K562 (cell line): ENCODE results near the gene AQR. TPM values are rescaled to one million over a fixed set of nuclear protein-coding genes. Genes with fewer than 3 reads are reported as not detected.

Experiments used
- BACH1 ChIP-seq: fragments of 200-800 bp; sonication (Bioruptor generic); IDR thresholded peaks from 2 replicates; pipeline ENCODE4 v1.6.1; 2016; ENCODE audit warnings: missing genetic modification characterization, missing compliant biosample characterization
- BRCA1 ChIP-seq, 2 experiments: fragments of 450-650 bp in 1 of 2; sonication (generic) in 1 of 2; formaldehyde crosslinking in 1 of 2; IDR thresholded peaks; 2 replicates each; pipeline versions ENCODE4 v1.5.0 to v1.6.1; 2017 to 2020; ENCODE audit warnings: mild to moderate bottlenecking in 1 of 2, missing genetic modification reagents in 1 of 2
- CBX2 ChIP-seq: fragments of 200-600 bp; sonication (generic); IDR thresholded peaks from one replicate; pipeline ENCODE4 v1.6.1; 2012; ENCODE audit warnings: mild to moderate bottlenecking, low read length, inconsistent platforms; ENCODE audit not compliant: insufficient read depth, poor library complexity, severe bottlenecking
- DIDO1 ChIP-seq: fragments of 450-650 bp; IDR thresholded peaks from 2 replicates; pipeline ENCODE4 v1.6.1; 2016; ENCODE audit warnings: low read depth, missing biosample characterization, missing genetic modification characterization
- GATAD2A ChIP-seq: fragments of 450-650 bp; IDR thresholded peaks from 2 replicates; pipeline ENCODE4 v1.6.1; 2017
- JUN ChIP-seq, 2 experiments: sonication (generic) in 1 of 2; formaldehyde crosslinking in 1 of 2; IDR thresholded peaks; 2 replicates each; pipeline versions ENCODE4 v1.6.1 to v1.8.0; 2012 to 2022; ENCODE audit warnings: borderline replicate concordance in 2 of 2, mild to moderate bottlenecking in 2 of 2, improper control_type of control experiment in 1 of 2, low read depth in 1 of 2, low read length in 1 of 2, missing genetic modification reagents in 1 of 2
- NRF1 ChIP-seq, 2 experiments: fragments of 450-650 bp; IDR thresholded peaks in 1 of 2; conservative IDR thresholded peaks in 1 of 2; 2 replicates each; pipeline ENCODE4 v1.6.1; 2014; ENCODE audit warnings: mild to moderate bottlenecking in 2 of 2
- TEAD4 ChIP-seq, 2 experiments: sonication (generic) in 1 of 2; formaldehyde crosslinking in 1 of 2; IDR thresholded peaks; 2 replicates each; pipeline versions ENCODE4 v1.6.1 to v1.8.0; 2012 to 2022; ENCODE audit warnings: borderline replicate concordance in 1 of 2, inconsistent platforms in 1 of 2, low read length in 1 of 2, mild to moderate bottlenecking in 1 of 2, missing genetic modification reagents in 1 of 2
- ZNF232 ChIP-seq: sonication (generic); formaldehyde crosslinking; IDR thresholded peaks from 2 replicates; pipeline ENCODE4 v1.8.0; 2022; ENCODE audit warnings: mild to moderate bottlenecking, missing genetic modification reagents
- ZNF444 ChIP-seq: fragments of 250-450 bp; sonication (Bioruptor Pico); IDR thresholded peaks from 2 replicates; pipeline ENCODE4 v1.4.0; 2020; ENCODE audit warnings: mild to moderate bottlenecking, moderate library complexity
- ZNF584 ChIP-seq: fragments of 200-800 bp; sonication (Bioruptor generic); IDR thresholded peaks from 2 replicates; pipeline ENCODE4 v1.6.1; 2016; ENCODE audit warnings: low read depth, mild to moderate bottlenecking, missing genetic modification characterization, missing compliant biosample characterization
- ZNF764 ChIP-seq: fragments of 250-450 bp; sonication (Bioruptor Pico); IDR thresholded peaks from 2 replicates; pipeline ENCODE4 v1.4.0; 2020; ENCODE audit warnings: low read depth, mild to moderate bottlenecking, moderate library complexity
- ZNF785 ChIP-seq: fragments of 250-450 bp; sonication (Bioruptor Pico); IDR thresholded peaks from 2 replicates; pipeline ENCODE4 v1.4.0; 2020; ENCODE audit warnings: mild to moderate bottlenecking
- polyA plus RNA-seq, 8 experiments: library from polyadenylated mRNA; depleted of rRNA in 4 of 8; stranded (reverse) in 5 of 8; unstranded in 3 of 8; fragments of >200 nt; fragmentation: Nextera tagmentation in 2 of 8; fragmentation: Illumina TruSeq in 1 of 8; extraction: Ambion mirVana in 2 of 8; extraction: Trizol in 1 of 8; gene quantifications; 2 replicates each; pipeline versions ENCODE4 v1.2.1 to v1.2.3, GENCODE V29; 2011 to 2014; ENCODE audit warnings: inconsistent platforms in 1 of 8, missing spikeins in 1 of 8
- total RNA-seq, 7 experiments: library from RNA; depleted of rRNA in 6 of 7; stranded (reverse); fragments of >200 nt in 6 of 7; fragmentation: Illumina TruSeq in 2 of 7; extraction: Trizol in 2 of 7; gene quantifications; 2 replicates each; pipeline versions ENCODE4 v1.2.1 to v1.2.3, GENCODE V29; 2011 to 2021; ENCODE audit warnings: low replicate concordance in 1 of 7
- TF ChIP-seq, protein P1 (sequence below), 2 experiments: IDR thresholded peaks; 2 replicates each; pipeline ENCODE4 v1.6.1; 2011; ENCODE audit warnings: borderline replicate concordance in 1 of 2, control low read depth in 1 of 2, low read depth in 1 of 2, low read length in 1 of 2, mild to moderate bottlenecking in 1 of 2, mixed read lengths in 1 of 2, moderate library complexity in 1 of 2; ENCODE audit not compliant: insufficient read depth in 1 of 2, insufficient read length in 1 of 2, poor library complexity in 1 of 2, severe bottlenecking in 1 of 2; ENCODE audit errors: extremely low read depth in 1 of 2
- TF ChIP-seq, protein P2 (sequence below), 3 experiments: fragments of 200-800 bp in 1 of 3; fragments of 250-450 bp in 1 of 3; fragments of 450-650 bp in 1 of 3; sonication (Bioruptor Pico) in 1 of 3; sonication (Bioruptor generic) in 1 of 3; formaldehyde crosslinking in 1 of 3; IDR thresholded peaks; 2 replicates each; pipeline versions ENCODE4 v1.6.1 to v1.8.0; 2016 to 2022; ENCODE audit warnings: mild to moderate bottlenecking in 2 of 3, missing genetic modification characterization in 2 of 3, missing compliant biosample characterization in 1 of 3, moderate library complexity in 1 of 3
- TF ChIP-seq, protein P3 (sequence below), 2 experiments: IDR thresholded peaks; 2 replicates each; pipeline ENCODE4 v1.6.1; 2012; ENCODE audit warnings: improper control_type of control experiment in 2 of 2, low read depth in 2 of 2, low read length in 2 of 2, borderline replicate concordance in 1 of 2

Gene AQR
- total and polyA plus RNA-seq, 9 of the 15 experiments (the other 6 are each of a cell fraction or from before 2014, with no cell fraction given) = 22.0 to 62.9 (median 39.3) TPM

DNA sequence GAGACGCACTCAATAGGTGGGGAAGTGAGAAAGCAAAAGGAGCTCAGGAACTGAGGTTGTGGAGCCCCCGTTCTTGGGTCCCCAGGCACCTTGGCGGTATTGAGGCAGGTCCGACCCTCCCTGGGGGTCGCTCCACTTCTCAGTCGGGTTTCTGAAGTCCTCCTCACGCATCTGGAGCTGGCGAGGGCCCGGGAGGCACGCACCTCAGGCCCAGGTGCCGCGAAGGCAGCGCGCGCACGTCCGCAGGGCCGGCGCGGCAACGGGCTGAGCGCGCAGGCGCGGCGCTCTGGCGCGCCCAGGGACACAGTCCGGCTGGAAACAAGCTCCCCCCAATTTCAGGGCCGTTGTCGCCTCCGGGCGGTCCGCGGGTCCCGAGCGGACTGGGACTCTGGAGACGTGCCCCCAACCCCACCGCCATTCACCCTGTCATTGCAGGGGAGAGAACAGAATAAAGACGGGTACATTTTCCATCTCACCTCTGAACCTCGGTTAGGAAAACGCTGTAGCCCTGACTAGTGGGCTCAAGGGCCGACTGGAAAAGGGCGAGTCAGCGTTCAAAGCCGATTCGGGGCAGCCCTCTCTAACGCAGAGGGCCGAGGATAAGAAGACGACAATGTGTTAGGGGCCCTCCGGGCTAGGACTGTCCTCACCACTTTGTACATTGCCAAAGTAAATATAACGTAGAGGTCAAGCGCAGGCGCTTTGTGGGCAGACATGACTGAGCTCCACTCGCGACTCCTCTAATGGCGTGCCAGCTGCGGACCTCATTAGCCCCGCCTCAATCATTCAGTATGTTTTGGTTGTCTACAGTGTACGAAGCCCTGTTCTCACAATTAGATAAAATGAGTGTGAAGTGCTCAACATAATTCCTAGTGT is 18.7 kb upstream of the AQR start, which contains the start of gene ZNF770 (continued):
- TF ChIP-seq, protein P1, sequence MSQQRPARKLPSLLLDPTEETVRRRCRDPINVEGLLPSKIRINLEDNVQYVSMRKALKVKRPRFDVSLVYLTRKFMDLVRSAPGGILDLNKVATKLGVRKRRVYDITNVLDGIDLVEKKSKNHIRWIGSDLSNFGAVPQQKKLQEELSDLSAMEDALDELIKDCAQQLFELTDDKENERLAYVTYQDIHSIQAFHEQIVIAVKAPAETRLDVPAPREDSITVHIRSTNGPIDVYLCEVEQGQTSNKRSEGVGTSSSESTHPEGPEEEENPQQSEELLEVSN (IDR thresholded peaks at IDR 0.05; ENCODE audit: borderline replicate concordance in 1 of 2, extremely low read depth in 1 of 2, insufficient read depth in 1 of 2, insufficient read length in 1 of 2, low read depth in 1 of 2, low read length in 1 of 2, poor library complexity in 1 of 2, severe bottlenecking in 1 of 2) = peak; percentile 79 to 95
- TF ChIP-seq ZNF444 (CRISPR knock-in tag) (no peak), GATAD2A (peak; percentile 88; the same call in 1 of the 2 replicates), JUN (IDR thresholded peaks at IDR 0.05; ENCODE audit: borderline replicate concordance, low read depth, low read length) (peak; percentile 4; the same call in 1 of the 2 replicates), JUN (CRISPR knock-in tag; IDR thresholded peaks at IDR 0.05; ENCODE audit: borderline replicate concordance) (no peak), DIDO1 (tag) (peak; percentile 56; the same call in 1 of the 2 replicates), ZNF764 (no peak), BACH1 (tag) (0 out of 2 replicates have a peak, but pooled peaks have one; percentile 16), ZNF785 (CRISPR knock-in tag) (no peak), CBX2 (no peak), BRCA1 (IDR thresholded peaks at IDR 0.05) (no peak), BRCA1 (CRISPR knock-in tag; IDR thresholded peaks at IDR 0.05) (no peak), ZNF584 (no peak), NRF1 (conservative IDR thresholded peaks at IDR 0.05 in 1 of 2, IDR thresholded peaks at IDR 0.05 in 1 of 2) (peak; percentile 90 to 92), TEAD4 (IDR thresholded peaks at IDR 0.05; ENCODE audit: low read length) (peak; percentile 25; the same call in 1 of the 2 replicates), TEAD4 (CRISPR knock-in tag; IDR thresholded peaks at IDR 0.05; ENCODE audit: borderline replicate concordance) (no peak; the same call in 1 of the 2 replicates), ZNF232 (CRISPR knock-in tag) (no peak)
- TF ChIP-seq, protein P2, sequence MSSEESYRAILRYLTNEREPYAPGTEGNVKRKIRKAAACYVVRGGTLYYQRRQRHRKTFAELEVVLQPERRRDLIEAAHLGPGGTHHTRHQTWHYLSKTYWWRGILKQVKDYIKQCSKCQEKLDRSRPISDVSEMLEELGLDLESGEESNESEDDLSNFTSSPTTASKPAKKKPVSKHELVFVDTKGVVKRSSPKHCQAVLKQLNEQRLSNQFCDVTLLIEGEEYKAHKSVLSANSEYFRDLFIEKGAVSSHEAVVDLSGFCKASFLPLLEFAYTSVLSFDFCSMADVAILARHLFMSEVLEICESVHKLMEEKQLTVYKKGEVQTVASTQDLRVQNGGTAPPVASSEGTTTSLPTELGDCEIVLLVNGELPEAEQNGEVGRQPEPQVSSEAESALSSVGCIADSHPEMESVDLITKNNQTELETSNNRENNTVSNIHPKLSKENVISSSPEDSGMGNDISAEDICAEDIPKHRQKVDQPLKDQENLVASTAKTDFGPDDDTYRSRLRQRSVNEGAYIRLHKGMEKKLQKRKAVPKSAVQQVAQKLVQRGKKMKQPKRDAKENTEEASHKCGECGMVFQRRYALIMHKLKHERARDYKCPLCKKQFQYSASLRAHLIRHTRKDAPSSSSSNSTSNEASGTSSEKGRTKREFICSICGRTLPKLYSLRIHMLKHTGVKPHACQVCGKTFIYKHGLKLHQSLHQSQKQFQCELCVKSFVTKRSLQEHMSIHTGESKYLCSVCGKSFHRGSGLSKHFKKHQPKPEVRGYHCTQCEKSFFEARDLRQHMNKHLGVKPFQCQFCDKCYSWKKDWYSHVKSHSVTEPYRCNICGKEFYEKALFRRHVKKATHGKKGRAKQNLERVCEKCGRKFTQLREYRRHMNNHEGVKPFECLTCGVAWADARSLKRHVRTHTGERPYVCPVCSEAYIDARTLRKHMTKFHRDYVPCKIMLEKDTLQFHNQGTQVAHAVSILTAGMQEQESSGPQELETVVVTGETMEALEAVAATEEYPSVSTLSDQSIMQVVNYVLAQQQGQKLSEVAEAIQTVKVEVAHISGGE (CRISPR knock-in tag; IDR thresholded peaks at IDR 0.05) = peak; percentile 98 to 100 (median 99)
- TF ChIP-seq, protein P3, sequence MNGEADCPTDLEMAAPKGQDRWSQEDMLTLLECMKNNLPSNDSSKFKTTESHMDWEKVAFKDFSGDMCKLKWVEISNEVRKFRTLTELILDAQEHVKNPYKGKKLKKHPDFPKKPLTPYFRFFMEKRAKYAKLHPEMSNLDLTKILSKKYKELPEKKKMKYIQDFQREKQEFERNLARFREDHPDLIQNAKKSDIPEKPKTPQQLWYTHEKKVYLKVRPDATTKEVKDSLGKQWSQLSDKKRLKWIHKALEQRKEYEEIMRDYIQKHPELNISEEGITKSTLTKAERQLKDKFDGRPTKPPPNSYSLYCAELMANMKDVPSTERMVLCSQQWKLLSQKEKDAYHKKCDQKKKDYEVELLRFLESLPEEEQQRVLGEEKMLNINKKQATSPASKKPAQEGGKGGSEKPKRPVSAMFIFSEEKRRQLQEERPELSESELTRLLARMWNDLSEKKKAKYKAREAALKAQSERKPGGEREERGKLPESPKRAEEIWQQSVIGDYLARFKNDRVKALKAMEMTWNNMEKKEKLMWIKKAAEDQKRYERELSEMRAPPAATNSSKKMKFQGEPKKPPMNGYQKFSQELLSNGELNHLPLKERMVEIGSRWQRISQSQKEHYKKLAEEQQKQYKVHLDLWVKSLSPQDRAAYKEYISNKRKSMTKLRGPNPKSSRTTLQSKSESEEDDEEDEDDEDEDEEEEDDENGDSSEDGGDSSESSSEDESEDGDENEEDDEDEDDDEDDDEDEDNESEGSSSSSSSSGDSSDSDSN (IDR thresholded peaks at IDR 0.05; ENCODE audit: borderline replicate concordance in 1 of 2, low read depth in 2 of 2, low read length in 2 of 2) = peak; percentile 67 to 96; a peak in 3 of 4 replicates
